Vagina (tissue), 2 donors: ENCODE measurements around the gene KIAA0513.

Experiments
- POLR2A ChIP-seq, 2 donors: fragments of 450-650 bp; IDR thresholded peaks; one replicate each; pipeline ENCODE4 v1.6.1; 2017; ENCODE audit warnings: antibody characterized with exemption in 2 of 2, mild to moderate bottlenecking in 2 of 2, moderate library complexity in 2 of 2
- POLR2AphosphoS5 ChIP-seq, 2 donors: sonication (generic); formaldehyde crosslinking; IDR thresholded peaks; one replicate each; pipeline ENCODE4 v1.9.0; 2017; ENCODE audit warnings: antibody characterized with exemption in 2 of 2, mild to moderate bottlenecking in 2 of 2, low read depth in 1 of 2; ENCODE audit not compliant: insufficient read depth in 1 of 2
- TF ChIP-seq, protein P1 (sequence below), 3 experiments: fragments of 450-650 bp in 2 of 3; fragments of 200-600 bp in 1 of 3; sonication (generic) in 1 of 3; IDR thresholded peaks; one replicate each; pipeline ENCODE4 v1.5.1; 2017 to 2019; ENCODE audit warnings: antibody characterized with exemption in 3 of 3, mild to moderate bottlenecking in 2 of 3, moderate library complexity in 2 of 3

DNA sequence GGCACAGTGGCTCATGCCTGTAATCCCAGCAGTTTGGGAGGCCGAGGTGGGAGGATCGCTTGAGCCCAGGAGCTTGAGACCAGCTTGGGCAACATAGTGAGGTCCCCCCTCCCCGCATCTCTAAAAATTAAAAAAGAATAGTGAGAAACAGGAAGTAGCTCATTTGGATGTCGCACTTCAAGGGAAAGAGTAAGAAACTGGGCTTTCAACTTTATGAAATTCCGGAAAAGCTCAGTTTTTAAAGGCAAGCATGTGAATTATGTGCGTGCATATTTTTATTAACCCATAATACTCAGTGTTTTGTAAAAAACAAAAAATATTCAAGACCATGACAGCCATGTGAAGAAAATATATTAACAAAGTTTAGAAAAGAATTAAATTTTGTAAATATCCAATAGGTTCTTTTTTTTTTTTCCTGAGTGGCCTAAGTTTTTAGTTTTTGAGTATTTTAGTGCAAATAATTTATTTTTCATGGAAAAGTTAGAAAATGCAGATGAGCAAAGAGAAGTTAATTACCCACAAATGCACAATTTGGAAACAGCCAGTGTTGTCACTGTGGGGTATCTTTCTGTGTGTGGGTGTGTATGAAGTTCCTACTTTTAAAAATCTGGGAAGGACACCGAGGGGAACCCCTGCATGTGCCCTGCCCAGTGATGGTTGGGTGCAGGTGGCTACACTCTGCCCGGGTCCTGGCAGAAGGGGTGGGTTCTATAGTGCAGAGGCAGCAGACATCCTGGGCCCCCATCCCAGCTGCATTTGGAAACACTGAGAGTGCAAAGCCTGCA, 44.7 kb downstream of the KIAA0513 start:
- TF ChIP-seq, protein P1, sequence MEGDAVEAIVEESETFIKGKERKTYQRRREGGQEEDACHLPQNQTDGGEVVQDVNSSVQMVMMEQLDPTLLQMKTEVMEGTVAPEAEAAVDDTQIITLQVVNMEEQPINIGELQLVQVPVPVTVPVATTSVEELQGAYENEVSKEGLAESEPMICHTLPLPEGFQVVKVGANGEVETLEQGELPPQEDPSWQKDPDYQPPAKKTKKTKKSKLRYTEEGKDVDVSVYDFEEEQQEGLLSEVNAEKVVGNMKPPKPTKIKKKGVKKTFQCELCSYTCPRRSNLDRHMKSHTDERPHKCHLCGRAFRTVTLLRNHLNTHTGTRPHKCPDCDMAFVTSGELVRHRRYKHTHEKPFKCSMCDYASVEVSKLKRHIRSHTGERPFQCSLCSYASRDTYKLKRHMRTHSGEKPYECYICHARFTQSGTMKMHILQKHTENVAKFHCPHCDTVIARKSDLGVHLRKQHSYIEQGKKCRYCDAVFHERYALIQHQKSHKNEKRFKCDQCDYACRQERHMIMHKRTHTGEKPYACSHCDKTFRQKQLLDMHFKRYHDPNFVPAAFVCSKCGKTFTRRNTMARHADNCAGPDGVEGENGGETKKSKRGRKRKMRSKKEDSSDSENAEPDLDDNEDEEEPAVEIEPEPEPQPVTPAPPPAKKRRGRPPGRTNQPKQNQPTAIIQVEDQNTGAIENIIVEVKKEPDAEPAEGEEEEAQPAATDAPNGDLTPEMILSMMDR (IDR thresholded peaks at IDR 0.05) = no peak
- TF ChIP-seq POLR2AphosphoS5 (IDR thresholded peaks at IDR 0.05; ENCODE audit: insufficient read depth in 1 of 2, low read depth in 1 of 2) (no peak), POLR2A (IDR thresholded peaks at IDR 0.05) (no peak)
